NCI-H146 (cell line): Measurements from ENCODE around the gene TMC3.

Experiments used
- DNase-seq: peaks from one replicate; lab custom pipeline; 2025; lab: John Stamatoyannopoulos, UW

Gene TMC3

GRCh38 chr15:81322676-81323253, 51.2 kb downstream of the TMC3 start:
- DNase-seq: no peak

GRCh38 chr15:81321667-81322066, 52.3 kb downstream of the TMC3 start:
- no peak for DNase-seq

GRCh38 chr15:81317642-81318017, 56.4 kb downstream of the TMC3 start:
- DNase-seq: no peak

- DNase-seq: no peak
Observed at GRCh38 chr15:81316267-81316666, 57.7 kb downstream of the TMC3 start.

GRCh38 chr15:81315452-81316175, 58.4 kb downstream of the TMC3 start:
- DNase-seq: no peak

- DNase-seq: no peak
Observed at GRCh38 chr15:81314378-81314777, 59.6 kb downstream of the TMC3 start.

GRCh38 chr15:81313686-81314085, 60.3 kb downstream of the TMC3 start:
- no peak for DNase-seq

- DNase-seq: no peak
Observed at GRCh38 chr15:81312790-81313543, 61.0 kb downstream of the TMC3 start.

- no peak for DNase-seq
Observed at GRCh38 chr15:81311752-81312464, 62.1 kb downstream of the TMC3 start.

GRCh38 chr15:81310480-81310879, 63.5 kb downstream of the TMC3 start:
- DNase-seq: no peak

GRCh38 chr15:81309647-81310450, 64.2 kb downstream of the TMC3 start:
- DNase-seq: no peak

- DNase-seq: no peak
Observed at GRCh38 chr15:81308260-81308659, 65.8 kb downstream of the TMC3 start.

- no peak for DNase-seq
Observed at GRCh38 chr15:81304226-81304625, 69.8 kb downstream of the TMC3 start.

- DNase-seq: no peak
Observed at GRCh38 chr15:81303244-81304225, 70.5 kb downstream of the TMC3 start.

- DNase-seq: no peak
Observed at GRCh38 chr15:81302701-81303109, 71.3 kb downstream of the TMC3 start.

GRCh38 chr15:81301815-81302399, 72.1 kb downstream of the TMC3 start:
- DNase-seq: no peak

- DNase-seq: no peak
Observed at GRCh38 chr15:81301385-81301784, 72.6 kb downstream of the TMC3 start.

GRCh38 chr15:81299630-81300273, 74.3 kb downstream of the TMC3 start:
- no peak for DNase-seq

- no peak for DNase-seq
Observed at GRCh38 chr15:81299156-81299555, 74.9 kb downstream of the TMC3 start.

- DNase-seq: no peak
Observed at GRCh38 chr15:81298611-81299010, 75.4 kb downstream of the TMC3 start.
